Stimulated activated CD8-positive, alpha-beta memory T cell treated with anti-CD3 and anti-CD28 coated beads, Interleukin-2, amount 100 ng/mL, for 1 hour (primary cell): ENCODE results near the gene ATRAID.
A peak's percentile ranks its signal among the peaks of the same experiment; 100 is the strongest.
"Not testable (repeated sequence)": the region's sequence is repeated elsewhere in the genome, so short reads cannot be mapped to it uniquely, and the experiment has no call there.

Source experiments
- DNase-seq, 2 donors: peaks; one replicate each; pipeline ENCODE4 v3.0.0-alpha.2; 2020; ENCODE audit warnings: low read depth in 2 of 2

The ATRAID gene

GRCh38 chr2:27211943-27212625 lies at the start of gene ATRAID, which contains the start of gene SLC5A6:
Gene ATRAID (plus strand): TSS chr2:27212041. CDS start chr2:27212369, 328 bp downstream.
Gene SLC5A6 (minus strand): TSS chr2:27212268. CDS start chr2:27207650, 4,618 bp downstream.
- peak; percentile 76 to 79 for DNase-seq

GRCh38 chr2:27162151-27163121 lies 49.4 kb upstream of the ATRAID start:
- DNase-seq: no peak

- no peak for DNase-seq
Observed at GRCh38 chr2:27164960-27165763, 46.7 kb upstream of the ATRAID start.

- no peak for DNase-seq
Observed at GRCh38 chr2:27170581-27171337, 41.1 kb upstream of the ATRAID start.

GRCh38 chr2:27171351-27171848 lies 40.4 kb upstream of the ATRAID start:
- DNase-seq: no peak

- DNase-seq: no peak
Observed at GRCh38 chr2:27174638-27175037, 37.2 kb upstream of the ATRAID start.

- no peak for DNase-seq
Observed at GRCh38 chr2:27175330-27175729, 36.5 kb upstream of the ATRAID start.

- DNase-seq: not testable (repeated sequence)
Observed at GRCh38 chr2:27175781-27176180, 36.1 kb upstream of the ATRAID start.

GRCh38 chr2:27177441-27178351 lies 34.1 kb upstream of the ATRAID start:
- DNase-seq: no peak

GRCh38 chr2:27178469-27178868 lies 33.4 kb upstream of the ATRAID start:
- DNase-seq: no peak

- no peak for DNase-seq
Observed at GRCh38 chr2:27179344-27180000, 32.4 kb upstream of the ATRAID start.

- no peak for DNase-seq
Observed at GRCh38 chr2:27182346-27182745, 29.5 kb upstream of the ATRAID start.

- no peak for DNase-seq
Observed at GRCh38 chr2:27184115-27184514, 27.7 kb upstream of the ATRAID start.

GRCh38 chr2:27185331-27186026 lies 26.4 kb upstream of the ATRAID start:
- no peak for DNase-seq

- DNase-seq: no peak
Observed at GRCh38 chr2:27186613-27187345, 25.1 kb upstream of the ATRAID start.

- DNase-seq: no peak
Observed at GRCh38 chr2:27189989-27190388, 21.9 kb upstream of the ATRAID start.

GRCh38 chr2:27191070-27191829 lies 20.6 kb upstream of the ATRAID start:
- no peak for DNase-seq
